GM13977 (cell line): ENCODE results near the gene PIGQ.

ENCODE experiments used
- DNase-seq: peaks from one replicate; pipeline ENCODE4 v3.0.0; 2012; ENCODE audit warnings: low spot score
- in situ Hi-C: fragments of 300-500 bp; cut with MboI; formaldehyde crosslinking; loops from one replicate; pipeline ENCODE4 v1.12.0; 2022; ENCODE audit warnings: low sequenced_read_pairs, low pct_unique_long_range_greater_than_20kb, mixed read lengths, inconsistent platforms; ENCODE audit not compliant: unreplicated experiment
- TF ChIP-seq, protein P1 (sequence below): IDR thresholded peaks from 2 replicates; pipeline ENCODE4 v1.5.1; 2012; ENCODE audit warnings: mild to moderate bottlenecking, control low read depth; ENCODE audit not compliant: insufficient read depth; ENCODE audit errors: extremely low read depth, missing control alignments

Gene PIGQ

DNA sequence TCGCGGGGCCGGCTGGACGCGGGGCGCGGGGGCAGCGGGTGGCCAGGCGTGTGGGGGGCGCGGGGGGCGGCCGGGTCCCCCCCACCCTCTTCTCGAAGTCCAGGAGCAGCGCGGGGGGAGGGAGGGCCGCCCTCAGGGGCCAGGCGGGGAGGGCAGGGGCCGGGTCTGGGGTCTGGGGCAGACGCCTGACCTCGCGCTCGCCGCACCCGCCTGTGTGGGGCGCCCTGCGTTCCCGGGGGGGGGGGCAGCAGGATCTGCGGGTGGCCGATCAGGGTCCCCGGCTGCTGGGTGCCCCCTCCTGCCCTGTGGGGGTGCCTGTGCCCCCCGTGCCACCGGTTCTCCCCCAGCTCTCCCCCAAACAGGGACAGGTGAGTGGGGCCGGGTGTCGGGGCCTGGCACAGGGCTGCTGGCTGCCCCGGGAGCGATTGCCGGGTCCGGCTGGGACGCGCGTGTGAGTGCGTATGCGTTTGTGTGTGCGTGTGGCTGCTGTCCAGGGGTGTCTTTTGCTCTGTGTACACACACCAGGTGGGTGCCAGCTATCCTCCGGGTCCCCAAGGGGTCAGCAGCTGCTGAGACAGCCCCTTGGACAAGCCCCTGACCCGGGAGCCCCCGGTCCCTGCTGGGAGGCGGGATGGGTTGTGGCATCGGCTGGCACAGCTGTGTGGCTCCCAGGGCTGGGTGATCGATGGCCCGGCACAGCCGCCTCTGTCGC, 8.9 kb upstream of the PIGQ start:
- in situ Hi-C loops: no loop called here
- TF ChIP-seq, protein P1, sequence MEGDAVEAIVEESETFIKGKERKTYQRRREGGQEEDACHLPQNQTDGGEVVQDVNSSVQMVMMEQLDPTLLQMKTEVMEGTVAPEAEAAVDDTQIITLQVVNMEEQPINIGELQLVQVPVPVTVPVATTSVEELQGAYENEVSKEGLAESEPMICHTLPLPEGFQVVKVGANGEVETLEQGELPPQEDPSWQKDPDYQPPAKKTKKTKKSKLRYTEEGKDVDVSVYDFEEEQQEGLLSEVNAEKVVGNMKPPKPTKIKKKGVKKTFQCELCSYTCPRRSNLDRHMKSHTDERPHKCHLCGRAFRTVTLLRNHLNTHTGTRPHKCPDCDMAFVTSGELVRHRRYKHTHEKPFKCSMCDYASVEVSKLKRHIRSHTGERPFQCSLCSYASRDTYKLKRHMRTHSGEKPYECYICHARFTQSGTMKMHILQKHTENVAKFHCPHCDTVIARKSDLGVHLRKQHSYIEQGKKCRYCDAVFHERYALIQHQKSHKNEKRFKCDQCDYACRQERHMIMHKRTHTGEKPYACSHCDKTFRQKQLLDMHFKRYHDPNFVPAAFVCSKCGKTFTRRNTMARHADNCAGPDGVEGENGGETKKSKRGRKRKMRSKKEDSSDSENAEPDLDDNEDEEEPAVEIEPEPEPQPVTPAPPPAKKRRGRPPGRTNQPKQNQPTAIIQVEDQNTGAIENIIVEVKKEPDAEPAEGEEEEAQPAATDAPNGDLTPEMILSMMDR: no peak
- no peak for DNase-seq

GRCh38 chr16:561413-561794, 8.4 kb upstream of the PIGQ start:
- TF ChIP-seq, protein P1: no peak
- no peak for DNase-seq
- in situ Hi-C loops: no loop called here

DNA sequence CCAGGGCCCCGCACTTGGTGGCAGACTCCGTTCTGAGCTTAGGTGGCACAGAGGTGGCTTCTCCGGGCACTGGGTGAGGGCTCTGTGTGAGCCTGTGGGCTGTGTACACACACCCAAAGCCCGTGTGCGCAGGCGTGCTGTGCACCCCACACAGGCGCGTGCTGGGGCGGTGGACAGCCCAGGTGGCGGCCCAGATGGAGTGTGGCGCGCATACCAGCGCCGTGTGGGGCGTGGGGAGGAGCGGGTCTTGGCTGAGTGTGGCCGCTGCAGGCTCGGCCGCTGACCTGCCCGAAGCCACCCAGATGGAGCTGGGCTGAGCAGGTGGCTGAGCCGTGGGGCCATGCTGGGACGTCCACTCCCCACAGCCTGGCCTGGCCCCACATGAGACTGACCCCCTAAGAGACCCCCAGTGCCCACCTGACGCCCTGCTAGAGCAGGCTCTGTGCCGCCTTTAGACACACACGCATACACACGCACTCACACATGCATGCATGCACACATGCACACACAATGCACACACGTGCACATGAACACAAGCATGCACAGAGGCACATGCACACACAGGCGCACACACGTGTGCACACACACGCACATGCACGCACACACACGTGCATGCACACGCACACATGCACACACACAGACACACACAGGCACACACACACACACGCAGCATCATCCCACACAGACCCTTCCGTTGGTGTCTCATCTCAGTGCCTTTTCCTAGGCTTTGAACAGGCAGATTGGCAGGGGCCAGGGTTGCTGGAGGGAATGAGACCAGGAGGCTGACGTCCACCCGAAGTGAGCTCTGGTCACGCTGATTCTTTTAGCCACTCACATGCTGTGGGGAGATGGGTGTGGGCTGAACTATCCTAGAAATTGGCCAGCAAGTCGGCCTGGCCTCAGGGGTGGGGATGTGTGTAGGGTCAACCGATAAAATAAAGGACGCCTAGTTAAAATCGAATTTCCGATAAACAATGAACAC, 7.5 kb upstream of the PIGQ start:
- no peak for DNase-seq
- in situ Hi-C loops: no loop called here

DNA sequence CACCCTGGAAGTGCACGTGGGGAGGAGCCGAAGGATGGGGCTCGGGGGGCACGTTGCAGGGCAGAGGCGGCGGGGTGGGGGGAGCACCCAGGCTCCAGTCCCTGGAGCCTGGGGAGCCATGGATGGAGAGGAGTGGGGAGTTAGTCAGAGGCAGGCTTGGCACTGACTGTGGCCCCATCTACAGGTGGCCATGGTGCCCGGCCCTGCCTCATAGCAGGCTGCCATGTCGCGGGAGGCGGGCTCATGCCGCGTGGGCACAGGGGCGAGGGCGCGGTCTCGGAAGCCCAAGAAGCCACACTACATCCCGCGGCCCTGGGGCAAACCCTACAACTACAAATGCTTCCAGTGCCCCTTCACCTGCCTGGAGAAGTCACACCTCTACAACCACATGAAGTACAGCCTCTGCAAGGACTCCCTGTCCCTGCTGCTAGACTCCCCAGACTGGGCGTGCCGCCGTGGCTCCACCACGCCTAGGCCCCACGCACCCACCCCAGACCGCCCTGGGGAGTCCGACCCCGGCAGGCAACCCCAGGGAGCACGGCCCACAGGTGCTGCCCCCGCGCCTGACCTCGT, 6.6 kb upstream of the PIGQ start:
- TF ChIP-seq, protein P1: no peak
- no peak for DNase-seq
- in situ Hi-C loops: no loop called here

More for the DNA sequence above, 7.5 kb upstream of the PIGQ start:
- TF ChIP-seq, protein P1: no peak

GRCh38 chr16:564690-565418, 4.9 kb upstream of the PIGQ start:
- in situ Hi-C loops: no loop called here
- TF ChIP-seq, protein P1: no peak
- no peak for DNase-seq
